GM12878 (cell line): ENCODE measurements around the gene USP34.

Experiments used
- BCL3 ChIP-seq: IDR thresholded peaks from 2 replicates; pipeline ENCODE4 v1.6.1; 2011; ENCODE audit warnings: borderline replicate concordance, low read depth, mild to moderate bottlenecking, moderate library complexity, low read length; ENCODE audit not compliant: insufficient read depth, poor library complexity, severe bottlenecking
- CBFB ChIP-seq: IDR thresholded peaks from 2 replicates; pipeline ENCODE4 v1.6.1; 2016; ENCODE audit warnings: antibody characterized with exemption, low read depth
- CREB1 ChIP-seq: IDR thresholded peaks from 2 replicates; pipeline ENCODE4 v1.6.1; 2012; ENCODE audit warnings: low read depth, mild to moderate bottlenecking, inconsistent platforms
- RCOR1 ChIP-seq: conservative IDR thresholded peaks from 2 replicates; pipeline ENCODE4 v1.6.1; 2012; ENCODE audit warnings: low read depth, low read length, improper control_type of control experiment
- RFX5 ChIP-seq: IDR thresholded peaks from 2 replicates; pipeline ENCODE4 v1.6.1; 2011; ENCODE audit warnings: low read depth, low read length, improper control_type of control experiment
- TF ChIP-seq, protein P1 (sequence below): IDR thresholded peaks from 2 replicates; pipeline ENCODE4 v1.6.1; 2012; ENCODE audit warnings: low read depth, low read length, improper control_type of control experiment
- TF ChIP-seq, protein P2 (sequence below): IDR thresholded peaks from 2 replicates; pipeline ENCODE4 v1.6.1; 2011; ENCODE audit warnings: low read depth, mild to moderate bottlenecking, low read length, moderate library complexity, borderline replicate concordance; ENCODE audit errors: extremely low read depth

DNA sequence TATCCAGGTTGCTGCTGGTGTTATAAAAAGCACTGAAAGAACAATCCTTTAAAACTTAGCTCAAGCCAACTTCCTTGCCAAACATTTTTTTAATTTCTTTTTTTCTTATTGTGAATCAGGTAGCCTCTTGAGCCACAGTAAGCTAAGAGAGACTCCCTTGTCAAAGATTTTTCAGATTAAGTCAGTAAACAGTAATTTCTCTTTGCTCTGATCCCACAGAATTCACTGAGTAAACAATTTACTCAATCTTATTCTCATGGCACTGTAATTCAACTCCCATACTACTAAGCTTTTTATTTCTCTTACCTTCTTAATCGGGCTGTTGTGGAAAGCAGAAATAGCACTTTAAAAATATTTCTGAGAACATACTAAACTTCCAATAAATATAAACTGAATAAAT lies 226.2 kb downstream of the USP34 start:
- TF ChIP-seq CREB1 (no peak), RCOR1 (no peak), RFX5 (no peak), BCL3 (no peak), CBFB (no peak)
- TF ChIP-seq, protein P1, sequence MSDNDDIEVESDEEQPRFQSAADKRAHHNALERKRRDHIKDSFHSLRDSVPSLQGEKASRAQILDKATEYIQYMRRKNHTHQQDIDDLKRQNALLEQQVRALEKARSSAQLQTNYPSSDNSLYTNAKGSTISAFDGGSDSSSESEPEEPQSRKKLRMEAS = no peak
- TF ChIP-seq, protein P2, sequence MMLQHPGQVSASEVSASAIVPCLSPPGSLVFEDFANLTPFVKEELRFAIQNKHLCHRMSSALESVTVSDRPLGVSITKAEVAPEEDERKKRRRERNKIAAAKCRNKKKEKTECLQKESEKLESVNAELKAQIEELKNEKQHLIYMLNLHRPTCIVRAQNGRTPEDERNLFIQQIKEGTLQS = no peak
